KOPT-K1 (cell line): ENCODE results near the gene NOSIP.
A peak's percentile ranks its signal among the peaks of the same experiment; 100 is the strongest.

Source experiments
- H3K27ac ChIP-seq: fragments of 200-600 bp; sonication (generic); 2 replicates; pipeline ENCODE4 v1.5.1; 2016; ENCODE audit warnings: antibody characterized with exemption, mild to moderate bottlenecking, low read depth, low read length; ENCODE audit not compliant: poor library complexity, severe bottlenecking
- H3K36me3 ChIP-seq: fragments of 200-600 bp; sonication (generic); 2 replicates; pipeline ENCODE4 v1.5.1; 2017; ENCODE audit warnings: antibody characterized with exemption, mild to moderate bottlenecking, low read length, moderate library complexity; ENCODE audit not compliant: insufficient read depth
- H3K9me3 ChIP-seq: fragments of 200-600 bp; sonication (generic); 2 replicates; pipeline ENCODE4 v1.5.1; 2017; ENCODE audit warnings: antibody characterized with exemption, low read length, mild to moderate bottlenecking; ENCODE audit not compliant: insufficient read depth, poor library complexity, severe bottlenecking

Gene NOSIP

DNA sequence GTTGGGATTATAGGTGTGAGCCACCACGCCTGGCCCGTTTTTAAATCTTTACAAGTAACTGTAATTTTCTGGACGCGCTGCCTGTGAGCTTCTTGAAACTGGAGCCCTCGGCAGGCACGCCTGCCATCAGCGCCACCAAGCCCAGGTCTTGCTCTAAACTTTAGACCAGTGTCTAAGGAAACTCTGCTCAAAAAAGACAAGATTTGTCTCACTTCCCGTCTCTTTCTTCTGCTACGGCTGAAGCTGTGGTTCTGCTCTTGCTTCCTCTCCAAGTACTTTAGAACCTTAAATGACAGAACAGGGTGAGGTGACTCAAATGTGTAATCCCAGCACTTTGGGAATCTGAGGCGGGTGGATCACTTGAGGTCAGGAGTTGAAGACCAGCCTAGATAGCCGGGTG is 27.6 kb downstream of the NOSIP start:
- no peak overlapping the region for H3K27ac ChIP-seq
- no peaks in the 10 kb centered on the region for H3K9me3 ChIP-seq
- peaks cover 21% of the 10 kb centered on the region; the same call in 1 of the 2 replicates for H3K36me3 ChIP-seq

DNA sequence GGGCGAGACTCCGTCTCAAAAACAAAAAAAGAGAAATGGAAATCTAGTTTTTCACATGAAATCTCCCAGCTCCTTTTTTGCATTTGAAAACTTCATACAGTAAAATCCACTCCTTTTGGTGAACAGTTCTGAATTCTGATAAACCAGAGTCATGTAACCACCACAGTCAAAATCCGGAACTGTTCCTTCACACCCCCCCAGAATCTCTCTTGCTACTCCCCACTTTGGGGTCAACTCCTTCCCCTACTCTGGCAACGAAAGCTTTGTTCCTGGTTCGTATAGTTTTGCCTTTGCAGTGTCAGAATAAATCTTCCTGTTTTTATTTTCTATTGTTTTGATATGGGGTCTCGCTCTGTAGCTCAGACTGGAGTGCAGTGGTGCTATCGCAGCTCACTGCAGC is 28.8 kb downstream of the NOSIP start:
- Histone ChIP-seq H3K36me3 (peaks cover 9% of the 10 kb centered on the region; the same call in 1 of the 2 replicates), H3K9me3 (no peaks in the 10 kb centered on the region), H3K27ac (no peak overlapping the region)

DNA sequence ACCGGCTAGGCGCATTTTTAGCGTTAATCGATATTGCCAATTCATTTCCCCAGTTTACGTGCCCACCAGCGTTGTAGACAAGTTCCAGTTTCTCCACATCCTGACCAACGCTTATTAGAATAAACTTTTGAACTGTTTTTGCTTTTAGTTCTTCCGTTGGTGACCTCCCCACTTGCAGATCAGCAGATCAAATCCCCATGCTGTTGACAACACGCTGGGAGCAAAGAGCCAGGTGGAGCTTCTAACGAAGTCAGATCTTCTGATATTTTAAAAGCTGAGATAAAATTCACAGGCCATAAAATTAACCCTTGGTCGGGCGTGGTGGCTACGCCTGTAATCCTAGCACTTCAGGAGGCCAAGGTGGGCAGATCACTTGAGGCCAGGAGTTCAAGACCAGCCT is 31.3 kb downstream of the NOSIP start:
- Histone ChIP-seq H3K27ac (peak overlapping the region; percentile 48), H3K36me3 (no peaks in the 10 kb centered on the region), H3K9me3 (no peaks in the 10 kb centered on the region)

DNA sequence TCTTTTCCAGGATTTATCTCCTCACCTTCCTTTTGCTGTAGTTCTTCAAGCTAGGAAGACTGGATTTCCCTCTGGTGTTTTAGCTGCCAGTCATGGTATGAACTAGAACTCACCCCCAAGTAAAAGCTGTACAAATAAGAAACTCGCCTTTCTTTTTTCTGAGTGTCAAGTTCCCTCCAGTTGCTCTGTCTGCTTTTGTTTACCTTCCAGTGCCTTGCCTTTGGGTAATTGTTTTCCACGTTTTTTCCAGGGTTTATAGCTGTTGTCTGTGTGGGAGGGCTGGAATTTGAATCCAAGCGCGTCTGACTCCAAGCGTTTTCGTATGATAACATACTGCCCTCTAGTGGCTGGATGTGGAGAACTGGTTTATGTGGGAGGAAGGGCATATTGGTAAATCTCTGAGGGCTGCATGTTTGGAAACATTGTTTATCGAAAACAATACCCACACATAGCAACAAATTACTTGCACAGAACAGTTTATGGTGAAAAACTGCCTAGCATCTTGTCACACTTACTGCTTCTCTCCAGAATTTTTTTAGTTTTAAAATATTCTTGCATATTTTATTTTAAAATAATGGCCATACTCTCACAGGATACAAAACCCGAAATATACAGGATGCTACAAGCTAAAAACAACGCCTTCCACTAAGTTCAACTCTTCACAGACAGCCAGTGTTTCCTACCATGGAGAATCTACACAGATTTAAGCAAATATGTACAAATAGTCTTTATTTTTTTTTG is 33.4 kb downstream of the NOSIP start:
- no peaks in the 10 kb centered on the region for H3K36me3 ChIP-seq
- H3K9me3 ChIP-seq: no peaks in the 10 kb centered on the region
- H3K27ac ChIP-seq: no peak overlapping the region

DNA sequence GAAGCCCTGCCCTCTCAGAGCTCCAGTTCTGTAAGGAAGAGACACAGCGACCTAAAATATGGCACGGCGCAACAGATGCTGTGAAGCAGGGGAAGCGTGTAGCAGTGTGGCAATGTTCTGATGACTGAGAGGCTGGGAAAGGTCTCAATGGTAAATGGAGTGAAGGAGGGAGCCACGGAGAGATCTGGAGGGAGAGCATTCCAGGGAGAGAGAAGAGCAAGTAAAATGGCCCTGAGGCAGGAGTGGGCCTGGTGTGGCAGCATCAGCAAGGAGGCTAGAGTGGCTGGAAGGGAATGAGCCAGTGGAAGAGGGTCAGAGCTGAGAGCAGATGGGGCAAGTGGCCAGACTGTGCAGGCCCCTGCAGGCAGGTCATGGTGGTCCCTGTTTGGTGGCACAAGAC is 36.2 kb downstream of the NOSIP start:
- Histone ChIP-seq H3K9me3 (no peaks in the 10 kb centered on the region), H3K27ac (no peak overlapping the region), H3K36me3 (no peaks in the 10 kb centered on the region)

DNA sequence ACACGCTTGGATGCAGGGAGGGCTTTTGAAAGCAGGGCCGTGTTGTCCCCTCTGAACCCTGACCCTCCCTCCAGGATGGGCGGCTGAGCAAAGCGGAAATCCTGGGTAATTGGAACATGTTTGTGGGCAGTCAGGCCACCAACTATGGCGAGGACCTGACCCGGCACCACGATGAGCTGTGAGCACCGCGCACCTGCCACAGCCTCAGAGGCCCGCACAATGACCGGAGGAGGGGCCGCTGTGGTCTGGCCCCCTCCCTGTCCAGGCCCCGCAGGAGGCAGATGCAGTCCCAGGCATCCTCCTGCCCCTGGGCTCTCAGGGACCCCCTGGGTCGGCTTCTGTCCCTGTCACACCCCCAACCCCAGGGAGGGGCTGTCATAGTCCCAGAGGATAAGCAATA is 37.3 kb downstream of the NOSIP start:
- no peaks in the 10 kb centered on the region for H3K9me3 ChIP-seq
- H3K36me3 ChIP-seq: no peaks in the 10 kb centered on the region
- H3K27ac ChIP-seq: no peak overlapping the region

DNA sequence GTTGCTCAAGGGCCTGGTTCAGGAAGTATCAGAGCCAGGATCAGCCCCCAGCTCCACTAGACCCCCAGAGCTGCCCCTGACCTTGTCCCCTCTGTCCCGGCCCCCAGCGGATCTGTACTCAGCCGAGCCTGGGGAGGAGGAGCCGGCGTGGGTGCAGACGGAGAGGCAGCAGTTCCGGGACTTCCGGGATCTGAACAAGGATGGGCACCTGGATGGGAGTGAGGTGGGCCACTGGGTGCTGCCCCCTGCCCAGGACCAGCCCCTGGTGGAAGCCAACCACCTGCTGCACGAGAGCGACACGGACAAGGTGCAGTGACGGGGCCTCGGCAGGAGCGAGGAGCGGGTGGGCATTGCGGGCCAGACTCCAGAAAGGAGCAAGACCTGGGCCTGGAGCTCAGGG is 37.9 kb downstream of the NOSIP start:
- Histone ChIP-seq H3K27ac (no peak overlapping the region), H3K9me3 (no peaks in the 10 kb centered on the region), H3K36me3 (no peaks in the 10 kb centered on the region)

DNA sequence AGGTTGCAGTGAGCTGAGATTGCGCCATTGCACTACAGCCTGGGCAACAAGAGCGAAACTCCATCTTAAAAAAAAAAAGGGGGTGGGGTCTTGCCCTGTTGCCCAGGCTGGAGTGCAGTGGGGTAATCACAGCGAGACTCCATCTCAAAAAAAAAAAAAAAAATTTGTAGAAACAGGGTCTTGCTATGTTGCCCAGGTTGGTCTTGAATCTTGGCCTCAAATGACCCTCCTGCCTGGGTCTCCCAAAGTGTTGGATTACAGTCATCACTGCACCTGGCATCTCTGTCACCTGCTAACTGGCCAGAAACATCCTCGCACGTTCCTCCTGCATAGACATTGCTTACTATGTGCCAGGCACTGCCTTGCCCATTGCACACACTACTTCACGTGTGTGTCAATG is 38.4 kb downstream of the NOSIP start:
- H3K9me3 ChIP-seq: no peaks in the 10 kb centered on the region
- no peaks in the 10 kb centered on the region for H3K36me3 ChIP-seq
- H3K27ac ChIP-seq: no peak overlapping the region

DNA sequence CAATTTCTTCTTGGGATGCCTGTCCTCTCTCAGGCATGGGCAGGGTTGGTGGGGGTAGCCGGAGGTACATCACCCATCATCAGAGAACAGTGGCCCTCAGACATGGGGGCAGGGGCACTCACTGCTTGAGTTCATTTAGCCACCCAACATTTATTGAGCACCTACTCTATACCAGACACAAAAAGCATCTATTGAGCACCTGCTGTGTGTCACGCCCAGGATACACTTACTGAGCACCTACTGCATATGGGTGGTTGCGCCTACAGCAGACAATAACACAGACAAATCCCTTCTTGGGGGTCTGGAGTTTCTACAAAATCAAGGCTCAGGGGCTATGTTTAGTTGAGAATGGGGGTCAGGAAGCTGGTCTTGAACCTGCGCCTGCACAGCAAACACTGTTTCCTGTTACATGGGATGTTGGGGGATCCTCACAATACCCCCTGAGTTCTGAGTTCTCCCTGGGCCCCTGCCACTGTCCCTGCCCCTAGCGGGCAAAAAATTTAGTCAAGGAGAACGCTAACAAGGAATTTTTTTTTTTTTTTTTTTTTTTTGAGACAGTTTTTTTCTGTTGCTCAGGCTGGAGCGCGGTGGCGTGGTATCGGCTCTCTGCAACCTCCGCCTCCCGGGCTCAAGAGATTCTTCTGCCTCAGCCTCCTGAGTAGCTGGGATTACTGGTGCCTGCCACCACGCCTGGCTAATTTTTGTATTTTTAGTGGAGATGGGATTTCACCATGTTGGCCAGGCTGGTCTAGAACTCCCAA is 41.0 kb downstream of the NOSIP start:
- Histone ChIP-seq H3K36me3 (no peaks in the 10 kb centered on the region), H3K9me3 (no peaks in the 10 kb centered on the region), H3K27ac (no peak overlapping the region)

DNA sequence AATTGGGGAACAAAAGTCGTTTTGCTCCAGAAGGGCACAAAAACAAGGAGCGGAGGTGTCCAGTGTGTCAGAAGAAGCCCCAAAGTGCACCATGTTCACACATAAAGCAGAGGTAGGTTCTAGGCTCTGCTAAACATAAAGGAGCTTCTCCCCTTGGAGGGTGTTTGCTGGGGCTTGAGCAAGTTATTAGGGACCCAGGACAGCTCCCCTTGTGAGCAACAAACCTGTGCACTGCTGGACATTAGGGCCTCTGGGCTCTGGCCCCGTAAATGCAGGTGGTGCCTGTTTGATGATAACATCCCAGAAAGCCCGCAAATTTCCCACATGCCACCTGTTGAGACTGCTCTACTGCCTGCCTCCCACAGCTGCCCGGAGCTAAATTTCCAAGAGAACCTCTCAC is 41.7 kb downstream of the NOSIP start:
- H3K27ac ChIP-seq: no peak overlapping the region
- H3K36me3 ChIP-seq: no peaks in the 10 kb centered on the region
- no peaks in the 10 kb centered on the region for H3K9me3 ChIP-seq

DNA sequence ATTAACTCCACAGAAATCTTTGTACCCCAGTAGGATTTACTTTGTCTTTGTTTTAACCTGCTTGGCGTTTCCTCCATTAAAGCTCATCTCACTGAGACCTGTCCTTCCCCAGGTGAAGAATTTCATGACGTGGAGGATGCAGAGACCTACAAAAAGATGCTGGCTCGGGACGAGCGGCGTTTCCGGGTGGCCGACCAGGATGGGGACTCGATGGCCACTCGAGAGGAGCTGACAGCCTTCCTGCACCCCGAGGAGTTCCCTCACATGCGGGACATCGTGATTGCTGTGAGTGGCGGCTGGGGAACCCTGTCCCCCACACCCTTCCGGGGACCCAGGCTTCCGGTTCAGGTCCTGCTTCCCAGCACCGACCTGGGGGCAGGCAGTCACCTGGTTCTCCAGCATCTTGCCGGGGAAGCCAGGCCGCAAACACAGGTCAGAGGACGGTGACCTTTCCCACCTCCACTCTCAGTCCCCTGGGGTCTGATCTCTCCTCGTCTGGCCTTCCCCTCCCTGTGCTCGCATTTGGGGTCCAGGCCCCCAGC is 43.4 kb downstream of the NOSIP start:
- H3K9me3 ChIP-seq: no peaks in the 10 kb centered on the region
- no peak overlapping the region for H3K27ac ChIP-seq
- no peaks in the 10 kb centered on the region for H3K36me3 ChIP-seq

DNA sequence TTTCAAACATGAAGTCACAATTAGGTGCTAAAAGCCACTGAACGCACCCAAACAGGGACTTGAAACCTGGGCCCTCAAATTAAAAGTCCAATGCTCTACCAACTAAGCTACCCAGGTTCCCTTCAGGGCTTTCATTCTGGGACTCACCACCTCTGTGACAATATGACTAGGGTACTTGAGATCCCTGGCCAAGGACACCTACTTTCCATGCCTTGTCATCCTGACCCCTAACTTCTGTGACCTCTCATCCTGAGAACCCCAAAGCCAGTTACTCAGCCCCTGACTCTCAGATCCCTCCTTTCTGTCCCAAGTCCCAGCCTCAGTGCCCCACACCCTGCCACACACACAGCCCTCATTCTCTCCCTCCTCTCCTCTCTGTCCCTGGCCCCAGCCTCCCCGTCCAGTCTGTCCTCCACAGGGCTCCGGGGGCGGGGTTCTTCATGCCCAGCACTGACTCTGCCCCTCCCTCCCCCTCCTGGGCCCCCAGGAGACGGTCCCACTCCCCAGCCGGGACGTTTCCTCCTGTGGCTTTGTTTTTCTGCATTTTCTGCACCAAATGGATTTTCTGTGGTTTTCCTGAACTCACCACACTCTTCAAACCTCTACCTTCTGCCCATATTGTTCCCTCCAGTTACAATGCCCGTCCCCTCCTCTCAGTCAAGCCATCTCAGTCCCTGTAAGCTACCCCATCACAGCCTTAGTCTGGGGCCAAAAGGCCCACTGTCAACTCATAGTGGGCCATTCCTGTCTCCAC is 45.5 kb downstream of the NOSIP start:
- H3K36me3 ChIP-seq: no peaks in the 10 kb centered on the region
- H3K27ac ChIP-seq: peak overlapping the region; percentile 2
- no peaks in the 10 kb centered on the region for H3K9me3 ChIP-seq

DNA sequence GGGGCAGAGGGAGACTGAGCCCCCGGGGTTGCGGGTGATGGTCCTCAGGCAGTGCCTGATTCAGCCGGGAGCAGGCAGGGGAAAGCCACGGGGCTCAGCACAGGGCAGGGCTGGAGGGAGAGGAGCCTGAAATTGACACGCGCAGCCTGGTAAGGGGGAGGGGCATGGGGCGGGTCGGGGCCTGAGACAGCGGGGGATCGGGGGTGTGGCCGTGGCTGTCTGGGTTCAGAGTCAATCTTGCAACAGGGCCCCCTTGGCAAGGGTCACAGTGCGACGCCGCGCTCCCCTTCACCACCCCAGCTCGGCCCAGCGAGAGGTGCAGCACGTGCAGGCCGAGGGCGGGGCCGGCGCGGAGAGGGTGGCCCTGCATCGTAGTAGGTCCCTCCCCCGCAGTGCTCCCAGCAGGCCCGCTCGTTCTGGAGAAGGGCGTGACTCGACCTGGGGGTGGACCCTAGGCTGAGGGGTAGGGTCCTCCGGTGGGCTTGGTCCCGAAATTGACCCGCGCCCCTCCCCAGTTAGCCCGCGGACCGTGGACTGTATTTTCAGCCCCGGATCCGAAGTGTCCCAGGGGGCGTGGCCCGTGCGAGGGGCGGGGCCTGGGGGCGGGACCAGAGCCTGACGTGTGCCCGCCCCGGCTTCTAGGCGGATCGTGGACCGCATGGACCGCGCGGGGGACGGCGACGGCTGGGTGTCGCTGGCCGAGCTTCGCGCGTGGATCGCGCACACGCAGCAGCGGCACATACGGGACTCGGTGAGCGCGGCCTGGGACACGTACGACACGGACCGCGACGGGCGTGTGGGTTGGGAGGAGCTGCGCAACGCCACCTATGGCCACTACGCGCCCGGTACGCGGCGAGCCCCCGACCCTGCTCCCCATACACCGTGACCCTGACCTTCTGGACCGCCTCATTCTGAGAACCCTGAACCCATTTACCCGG is 46.5 kb downstream of the NOSIP start:
- H3K9me3 ChIP-seq: no peaks in the 10 kb centered on the region
- no peak overlapping the region for H3K27ac ChIP-seq
- H3K36me3 ChIP-seq: no peaks in the 10 kb centered on the region

DNA sequence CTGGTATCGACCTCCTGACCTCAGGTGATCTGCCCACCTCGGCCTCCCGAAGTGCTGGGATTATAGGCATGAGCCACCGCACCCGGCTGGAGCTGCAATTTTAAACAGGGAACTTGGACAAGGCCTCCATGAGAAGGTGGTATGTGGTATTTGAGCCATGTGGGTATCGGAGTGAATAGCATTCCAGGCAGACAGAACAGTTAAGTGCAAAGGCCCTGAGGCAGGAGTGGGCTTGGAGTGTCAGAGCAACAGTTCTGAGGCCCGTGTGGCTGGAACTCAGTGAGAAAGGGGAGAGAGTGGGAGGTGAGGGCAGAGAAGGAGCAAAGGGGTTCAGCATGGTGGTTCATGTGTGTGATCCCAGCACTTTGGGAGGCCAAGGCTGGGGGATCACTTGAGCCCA is 49.6 kb downstream of the NOSIP start:
- Histone ChIP-seq H3K36me3 (no peaks in the 10 kb centered on the region), H3K9me3 (no peaks in the 10 kb centered on the region), H3K27ac (no peak overlapping the region)
